HepG2 (cell line): Measurements from ENCODE around the gene FKBP8. TPM values are rescaled to one million over a fixed set of nuclear protein-coding genes. Genes with fewer than 3 reads are reported as not detected.
"Not testable (repeated sequence)": the region's sequence is repeated elsewhere in the genome, so short reads cannot be mapped to it uniquely, and the experiment has no call there.

Experiments
- ATAC-seq: fragments of 200-7000 bp; cut with Tn5 transposase; 3 replicates; pipeline ENCODE4 v1.9.1; 2020; ENCODE audit warnings: mild to moderate bottlenecking, moderate library complexity
- BruUV-seq: library from RNA; stranded (reverse); fragments of 400-500 nt; replicated peaks from 2 replicates; lab custom pipeline; 2021; lab: Mats Ljungman, UMichigan
- CTCF ChIA-PET: fragments of 300-600 bp; formaldehyde crosslinking; extraction: SDS; loops from one replicate; lab custom pipeline; 2021; ENCODE audit warnings: low total read pairs, inconsistent platforms, low intra/inter-chr PET ratio; lab: Yijun Ruan, JAX
- POLR2A ChIA-PET: fragments of 350-600 bp; sonication (Branson Sonifier 250); formaldehyde crosslinking; loops from one replicate; lab custom pipeline; 2020; ENCODE audit warnings: antibody characterized with exemption, inconsistent platforms; lab: Yijun Ruan, JAX
- DNase-seq: peaks from one replicate; pipeline ENCODE4 v3.0.0-alpha.2; 2015; ENCODE audit warnings: low spot score
- FAIRE-seq: peaks from 3 replicates; lab custom pipeline; 2011; peaks lifted over from hg19 to GRCh38; lab: Jason Lieb, UNC
- H2AFZ ChIP-seq: one replicate; pipeline ENCODE4 v1.6.1; 2011; ENCODE audit warnings: low read length, inconsistent platforms
- H3K27ac ChIP-seq: fragments of 300-600 bp; 3 replicates; pipeline ENCODE4 v1.8.0; 2011; ENCODE audit warnings: mixed run types, mild to moderate bottlenecking, mixed read lengths, low read length, inconsistent platforms; ENCODE audit not compliant: insufficient read depth; ENCODE audit errors: extremely low read length
- H3K27me3 ChIP-seq, 2 experiments: fragments of 200-600 bp in 1 of 2; 2 replicates in 1 of 2; 3 replicates in 1 of 2; pipeline versions ENCODE4 v1.6.0 to v1.8.0; 2011; ENCODE audit warnings: low read length in 2 of 2, mild to moderate bottlenecking in 2 of 2, moderate library complexity in 2 of 2, inconsistent platforms in 1 of 2; ENCODE audit not compliant: insufficient read depth in 2 of 2, control insufficient read depth in 1 of 2
- H3K36me3 ChIP-seq, 2 experiments: fragments of 200-600 bp in 1 of 2; replicated peaks in 1 of 2; 2 replicates in 1 of 2; 3 replicates in 1 of 2; pipeline versions ENCODE4 v1.5.1 to v1.8.0; 2011; ENCODE audit warnings: low read length in 2 of 2, inconsistent platforms in 1 of 2; ENCODE audit not compliant: insufficient read depth in 2 of 2, control insufficient read depth in 1 of 2
- H3K4me1 ChIP-seq: 2 replicates; pipeline ENCODE4 v1.5.1; 2012; ENCODE audit warnings: low read length, inconsistent platforms; ENCODE audit not compliant: insufficient read depth
- H3K4me2 ChIP-seq: 2 replicates; pipeline ENCODE4 v1.6.0; 2011; ENCODE audit warnings: low read depth, low read length, inconsistent platforms
- H3K4me3 ChIP-seq, 3 experiments: fragments of 200-600 bp in 1 of 3; sonication (generic), shearing (Covaris generic) in 1 of 3; replicated peaks in 1 of 3; 2 replicates each; pipeline ENCODE4 v1.5.1; 2011 to 2016; ENCODE audit warnings: low read length in 3 of 3, inconsistent platforms in 2 of 3, low read depth in 2 of 3, mild to moderate bottlenecking in 2 of 3, control low read depth in 1 of 3, mixed read lengths in 1 of 3; ENCODE audit not compliant: insufficient read depth in 1 of 3
- H3K79me2 ChIP-seq: one replicate; pipeline ENCODE4 v1.6.1; 2011; ENCODE audit warnings: low read length, inconsistent platforms; ENCODE audit not compliant: insufficient read depth
- H3K9ac ChIP-seq: 2 replicates; pipeline ENCODE4 v1.6.0; 2011; ENCODE audit warnings: mild to moderate bottlenecking, low read depth, low read length, inconsistent platforms; ENCODE audit not compliant: insufficient read depth
- H3K9me3 ChIP-seq: 2 replicates; pipeline ENCODE4 v1.5.1; 2012; ENCODE audit warnings: mild to moderate bottlenecking, low read length
- H4K20me1 ChIP-seq: 2 replicates; pipeline ENCODE4 v1.6.0; 2011; ENCODE audit warnings: inconsistent platforms, mild to moderate bottlenecking, low read length, moderate library complexity; ENCODE audit not compliant: insufficient read depth
- FOXP1 ChIP-seq, 2 experiments: fragments of 450-650 bp in 1 of 2; IDR thresholded peaks; 2 replicates each; pipeline ENCODE4 v1.6.1; 2017 to 2018; ENCODE audit warnings: antibody characterized with exemption in 1 of 2
- KAT7 ChIP-seq: IDR thresholded peaks from 2 replicates; pipeline ENCODE4 v1.6.1; 2018; ENCODE audit warnings: borderline replicate concordance, missing compliant biosample characterization
- KDM1A ChIP-seq: IDR thresholded peaks from 2 replicates; pipeline ENCODE4 v1.6.1; 2016; ENCODE audit warnings: missing compliant biosample characterization
- SALL1 ChIP-seq: sonication (generic); formaldehyde crosslinking; IDR thresholded peaks from 2 replicates; pipeline ENCODE4 v1.8.0; 2022; ENCODE audit warnings: mild to moderate bottlenecking, missing genetic modification reagents
- YY1 ChIP-seq: IDR thresholded peaks from 2 replicates; pipeline ENCODE4 v1.6.1; 2011; ENCODE audit warnings: low read length, low read depth, moderate library complexity, mild to moderate bottlenecking; ENCODE audit not compliant: insufficient read depth, insufficient replicate concordance
- ZMYM2 ChIP-seq: sonication (generic); formaldehyde crosslinking; IDR thresholded peaks from 2 replicates; pipeline ENCODE4 v1.8.0; 2022; ENCODE audit warnings: mild to moderate bottlenecking, missing genetic modification reagents
- ZMYM3 ChIP-seq: sonication (generic); formaldehyde crosslinking; IDR thresholded peaks from 2 replicates; pipeline ENCODE4 v1.5.1; 2020; ENCODE audit warnings: mild to moderate bottlenecking, missing genetic modification reagents
- ZNF121 ChIP-seq: sonication (generic); formaldehyde crosslinking; IDR thresholded peaks from 2 replicates; pipeline ENCODE4 v1.5.0; 2020; ENCODE audit warnings: mild to moderate bottlenecking, missing genetic modification reagents
- ZNF230 ChIP-seq: sonication (generic); formaldehyde crosslinking; IDR thresholded peaks from 2 replicates; pipeline ENCODE4 v1.4.0; 2020; ENCODE audit warnings: mild to moderate bottlenecking, missing genetic modification reagents
- ZNF317 ChIP-seq: sonication (generic); formaldehyde crosslinking; IDR thresholded peaks from 2 replicates; pipeline ENCODE4 v1.5.0; 2020; ENCODE audit warnings: mild to moderate bottlenecking, missing genetic modification reagents
- ZNF709 ChIP-seq: sonication (generic); formaldehyde crosslinking; IDR thresholded peaks from 2 replicates; pipeline ENCODE4 v1.5.0; 2020; ENCODE audit warnings: mild to moderate bottlenecking, missing genetic modification reagents
- WGBS: methylation state at CpG from one replicate; pipeline ENCODE4 v1.1.6; 2017; ENCODE audit warnings: low lambda C conversion rate; 5-methylcytosine and 5-hydroxymethylcytosine counted together
- in situ Hi-C: cut with HindIII; loops from 2 replicates; pipeline ENCODE4 v1.10.0; 2017; ENCODE audit warnings: low pct_unique_long_range_greater_than_20kb; ENCODE audit not compliant: extremely low pct_ligation_motif_present
- intact Hi-C: fragments of 100-400 bp; cut with micrococcal nuclease; formaldehyde crosslinking; loops from one replicate; pipeline ENCODE4 v1.10.0; 2022; ENCODE audit not compliant: unreplicated experiment
- polyA plus RNA-seq, 8 experiments: library from polyadenylated mRNA; depleted of rRNA in 3 of 8; stranded (reverse) in 7 of 8; unstranded in 1 of 8; fragments of >200 nt; fragmentation: Illumina TruSeq in 4 of 8; extraction: Trizol in 4 of 8; gene quantifications; 2 replicates each; pipeline versions ENCODE4 v1.2.1 to v1.2.3, GENCODE V29; 2011 to 2016; ENCODE audit warnings: low read depth in 4 of 8, missing spikeins in 1 of 8, mixed read lengths in 1 of 8; ENCODE audit not compliant: insufficient read depth in 1 of 8
- total RNA-seq, 5 experiments: library from RNA; depleted of rRNA; stranded (reverse); fragments of >200 nt; fragmentation: Illumina TruSeq; extraction: Trizol; gene quantifications; 2 replicates each; pipeline ENCODE4 v1.2.3, GENCODE V29; 2016; ENCODE audit warnings: low read depth in 1 of 5
- TF ChIP-seq, protein P1 (sequence below): sonication (generic); formaldehyde crosslinking; IDR thresholded peaks from 2 replicates; pipeline ENCODE4 v1.8.1; 2023; ENCODE audit warnings: mild to moderate bottlenecking, missing genetic modification reagents
- TF ChIP-seq, protein P2 (sequence below): sonication (generic); formaldehyde crosslinking; IDR thresholded peaks from 2 replicates; pipeline ENCODE4 v1.8.1; 2023; ENCODE audit warnings: mild to moderate bottlenecking, missing genetic modification reagents, borderline replicate concordance
- TF ChIP-seq, protein P3 (sequence below): IDR thresholded peaks from 2 replicates; pipeline ENCODE4 v1.6.1; 2018; ENCODE audit warnings: missing genetic modification reagents, mild to moderate bottlenecking, missing compliant biosample characterization
- TF ChIP-seq, protein P4 (sequence below): sonication (generic); formaldehyde crosslinking; IDR thresholded peaks from 2 replicates; pipeline ENCODE4 v1.4.0; 2020; ENCODE audit warnings: mild to moderate bottlenecking, missing genetic modification reagents

Gene FKBP8
- total and polyA plus RNA-seq, 2 of the 13 experiments (the other 11 are each of a cell fraction or from before 2014, with no cell fraction given) = 81.7 to 93.9 TPM

DNA sequence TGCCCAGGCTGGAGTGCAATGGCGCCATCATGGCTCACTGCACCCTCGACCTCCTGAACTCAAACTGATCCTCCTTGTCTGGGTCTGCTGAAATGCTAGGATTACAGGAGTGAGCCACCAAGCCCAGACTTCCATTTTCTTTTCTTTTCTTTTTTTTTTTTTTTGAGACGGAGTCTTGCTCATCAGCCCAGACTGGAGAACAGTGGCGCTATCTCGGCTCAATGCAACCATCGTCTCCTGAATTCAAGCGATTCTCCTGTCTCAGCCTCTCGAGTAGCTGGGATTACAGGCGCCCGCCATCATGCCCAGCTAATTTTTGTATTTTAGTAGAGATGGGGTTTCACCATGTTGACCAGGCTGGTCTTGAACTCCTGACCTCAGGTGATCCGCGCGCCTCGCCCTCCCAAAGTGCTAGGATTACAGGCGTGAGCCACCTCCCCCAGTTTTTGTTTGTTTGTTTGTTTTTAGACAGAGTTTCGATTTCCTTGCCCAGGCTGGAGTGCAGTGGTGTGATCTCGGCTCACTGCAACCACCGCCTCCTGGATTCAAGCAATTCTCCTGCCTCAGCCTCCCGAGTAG, 20.4 kb downstream of the FKBP8 start:
- intact Hi-C loops = loop anchor here (2.0 to 10.0 kb wide), 4 partner anchors 26 to 238 kb away; partner anchors contain the start of genes JUND and KXD1
- peak overlapping the region; percentile 63 for H3K4me2 ChIP-seq
- H3K9me3 ChIP-seq; H3K36me3 ChIP-seq; DNase-seq; H4K20me1 ChIP-seq; ATAC-seq; H3K27me3 ChIP-seq; H2AFZ ChIP-seq; H3K27ac ChIP-seq; FAIRE-seq; BruUV-seq; TF ChIP-seq FOXP1 (IDR thresholded peaks at IDR 0.05): not testable (repeated sequence)
- H3K9ac ChIP-seq = peak overlapping the region; percentile 47
- 38% methylated on average over 19 of the region's 19 CpGs for WGBS
- H3K79me2 ChIP-seq = peaks cover 36% of the 10 kb centered on the region
- in situ Hi-C loops = loop anchor here (10.0 kb wide), 1 partner anchor 48 kb away; no protein-coding TSS in a partner anchor
- H3K4me3 ChIP-seq = peak overlapping the region; percentile 12 to 60 (median 21); a peak in 3 of 6 replicates
- ChIA-PET POLR2A (interaction anchor here (0.6 to 4.2 kb wide), 9 partner anchors 19 to 116 kb away, joined by 3 to 37 read pairs (median 4); partner anchors contain the start of genes KXD1, REX1BD and UBA52), CTCF (interaction anchor here (0.9 kb wide), 1 partner anchor 16 kb away, joined by 3 read pairs; no protein-coding TSS in a partner anchor)
- peaks cover 44% of the 10 kb centered on the region for H3K4me1 ChIP-seq
- TF ChIP-seq SALL1 (CRISPR knock-in tag) (peak; percentile 5; the same call in 1 of the 2 replicates), YY1 (peak; percentile 52), ZNF709 (CRISPR knock-in tag) (0 out of 2 replicates have a peak, but pooled peaks have one; percentile 28), ZNF121 (CRISPR knock-in tag) (peak; percentile 100), ZMYM3 (CRISPR knock-in tag) (peak; percentile 88), KAT7 (CRISPR knock-in tag) (peak; percentile 28; the same call in 1 of the 2 replicates), FOXP1 (CRISPR knock-in tag; IDR thresholded peaks at IDR 0.05) (peak; percentile 60), ZMYM2 (0 out of 2 replicates have a peak, but pooled peaks have one; percentile 10), ZNF230 (CRISPR knock-in tag) (0 out of 2 replicates have a peak, but pooled peaks have one; percentile 58), KDM1A (CRISPR knock-in tag) (peak; percentile 63; the same call in 1 of the 2 replicates), ZNF317 (CRISPR knock-in tag) (0 out of 2 replicates have a peak, but pooled peaks have one; percentile 32)
- TF ChIP-seq, protein P1, sequence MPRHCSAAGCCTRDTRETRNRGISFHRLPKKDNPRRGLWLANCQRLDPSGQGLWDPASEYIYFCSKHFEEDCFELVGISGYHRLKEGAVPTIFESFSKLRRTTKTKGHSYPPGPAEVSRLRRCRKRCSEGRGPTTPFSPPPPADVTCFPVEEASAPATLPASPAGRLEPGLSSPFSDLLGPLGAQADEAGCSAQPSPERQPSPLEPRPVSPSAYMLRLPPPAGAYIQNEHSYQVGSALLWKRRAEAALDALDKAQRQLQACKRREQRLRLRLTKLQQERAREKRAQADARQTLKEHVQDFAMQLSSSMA (CRISPR knock-in tag) = peak; percentile 7; the same call in 1 of the 2 replicates
- TF ChIP-seq, protein P2, sequence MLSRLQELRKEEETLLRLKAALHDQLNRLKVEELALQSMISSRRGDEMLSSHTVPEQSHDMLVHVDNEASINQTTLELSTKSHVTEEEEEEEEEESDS (CRISPR knock-in tag) = 0 out of 2 replicates have a peak, but pooled peaks have one; percentile 64
- TF ChIP-seq, protein P3, sequence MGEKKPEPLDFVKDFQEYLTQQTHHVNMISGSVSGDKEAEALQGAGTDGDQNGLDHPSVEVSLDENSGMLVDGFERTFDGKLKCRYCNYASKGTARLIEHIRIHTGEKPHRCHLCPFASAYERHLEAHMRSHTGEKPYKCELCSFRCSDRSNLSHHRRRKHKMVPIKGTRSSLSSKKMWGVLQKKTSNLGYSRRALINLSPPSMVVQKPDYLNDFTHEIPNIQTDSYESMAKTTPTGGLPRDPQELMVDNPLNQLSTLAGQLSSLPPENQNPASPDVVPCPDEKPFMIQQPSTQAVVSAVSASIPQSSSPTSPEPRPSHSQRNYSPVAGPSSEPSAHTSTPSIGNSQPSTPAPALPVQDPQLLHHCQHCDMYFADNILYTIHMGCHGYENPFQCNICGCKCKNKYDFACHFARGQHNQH (CRISPR knock-in tag) = 0 out of 2 replicates have a peak, but pooled peaks have one; percentile 9
- TF ChIP-seq, protein P4, sequence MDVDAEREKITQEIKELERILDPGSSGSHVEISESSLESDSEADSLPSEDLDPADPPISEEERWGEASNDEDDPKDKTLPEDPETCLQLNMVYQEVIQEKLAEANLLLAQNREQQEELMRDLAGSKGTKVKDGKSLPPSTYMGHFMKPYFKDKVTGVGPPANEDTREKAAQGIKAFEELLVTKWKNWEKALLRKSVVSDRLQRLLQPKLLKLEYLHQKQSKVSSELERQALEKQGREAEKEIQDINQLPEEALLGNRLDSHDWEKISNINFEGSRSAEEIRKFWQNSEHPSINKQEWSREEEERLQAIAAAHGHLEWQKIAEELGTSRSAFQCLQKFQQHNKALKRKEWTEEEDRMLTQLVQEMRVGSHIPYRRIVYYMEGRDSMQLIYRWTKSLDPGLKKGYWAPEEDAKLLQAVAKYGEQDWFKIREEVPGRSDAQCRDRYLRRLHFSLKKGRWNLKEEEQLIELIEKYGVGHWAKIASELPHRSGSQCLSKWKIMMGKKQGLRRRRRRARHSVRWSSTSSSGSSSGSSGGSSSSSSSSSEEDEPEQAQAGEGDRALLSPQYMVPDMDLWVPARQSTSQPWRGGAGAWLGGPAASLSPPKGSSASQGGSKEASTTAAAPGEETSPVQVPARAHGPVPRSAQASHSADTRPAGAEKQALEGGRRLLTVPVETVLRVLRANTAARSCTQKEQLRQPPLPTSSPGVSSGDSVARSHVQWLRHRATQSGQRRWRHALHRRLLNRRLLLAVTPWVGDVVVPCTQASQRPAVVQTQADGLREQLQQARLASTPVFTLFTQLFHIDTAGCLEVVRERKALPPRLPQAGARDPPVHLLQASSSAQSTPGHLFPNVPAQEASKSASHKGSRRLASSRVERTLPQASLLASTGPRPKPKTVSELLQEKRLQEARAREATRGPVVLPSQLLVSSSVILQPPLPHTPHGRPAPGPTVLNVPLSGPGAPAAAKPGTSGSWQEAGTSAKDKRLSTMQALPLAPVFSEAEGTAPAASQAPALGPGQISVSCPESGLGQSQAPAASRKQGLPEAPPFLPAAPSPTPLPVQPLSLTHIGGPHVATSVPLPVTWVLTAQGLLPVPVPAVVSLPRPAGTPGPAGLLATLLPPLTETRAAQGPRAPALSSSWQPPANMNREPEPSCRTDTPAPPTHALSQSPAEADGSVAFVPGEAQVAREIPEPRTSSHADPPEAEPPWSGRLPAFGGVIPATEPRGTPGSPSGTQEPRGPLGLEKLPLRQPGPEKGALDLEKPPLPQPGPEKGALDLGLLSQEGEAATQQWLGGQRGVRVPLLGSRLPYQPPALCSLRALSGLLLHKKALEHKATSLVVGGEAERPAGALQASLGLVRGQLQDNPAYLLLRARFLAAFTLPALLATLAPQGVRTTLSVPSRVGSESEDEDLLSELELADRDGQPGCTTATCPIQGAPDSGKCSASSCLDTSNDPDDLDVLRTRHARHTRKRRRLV (CRISPR knock-in tag) = peak; percentile 99
